Osteoblast (primary cell): ENCODE results near the gene BATF. TPM values are rescaled to one million over a fixed set of nuclear protein-coding genes. Genes with fewer than 3 reads are reported as not detected.

Source experiments
- DNase-seq: peaks from one replicate; pipeline ENCODE4 v3.0.0; 2011; ENCODE audit warnings: low spot score, mixed read lengths; ENCODE audit not compliant: insufficient read length; ENCODE audit errors: missing footprints
- H2AFZ ChIP-seq: 2 replicates; pipeline ENCODE4 v1.6.0; 2011; ENCODE audit warnings: mild to moderate bottlenecking, low read length
- H3K27ac ChIP-seq: 2 replicates; pipeline ENCODE4 v1.5.1; 2011; ENCODE audit warnings: mild to moderate bottlenecking, low read depth, low read length, moderate library complexity
- H3K27me3 ChIP-seq: 2 replicates; pipeline ENCODE4 v1.6.0; 2012; ENCODE audit warnings: mild to moderate bottlenecking, control low read depth, inconsistent platforms, low read length, moderate library complexity; ENCODE audit not compliant: insufficient read depth
- H3K36me3 ChIP-seq: 2 replicates; pipeline ENCODE4 v1.5.1; 2011; ENCODE audit warnings: mild to moderate bottlenecking, low read length, control low read depth, moderate library complexity; ENCODE audit not compliant: insufficient read depth
- H3K4me1 ChIP-seq: 2 replicates; pipeline ENCODE4 v1.5.1; 2011; ENCODE audit warnings: mild to moderate bottlenecking, low read length, control low read depth, moderate library complexity; ENCODE audit not compliant: insufficient read depth
- H3K4me2 ChIP-seq: 2 replicates; pipeline ENCODE4 v1.6.0; 2011; ENCODE audit warnings: mild to moderate bottlenecking, low read length; ENCODE audit not compliant: insufficient read depth
- H3K4me3 ChIP-seq: fragments of 200-600 bp; sonication (generic); 3 replicates; pipeline ENCODE4 v1.5.1; 2012; ENCODE audit warnings: mild to moderate bottlenecking, low read length, inconsistent platforms; ENCODE audit not compliant: insufficient read depth
- H3K79me2 ChIP-seq: 2 replicates; pipeline ENCODE4 v1.6.0; 2012; ENCODE audit warnings: mild to moderate bottlenecking, low read length, control low read depth, inconsistent platforms; ENCODE audit not compliant: insufficient read depth
- H3K9me3 ChIP-seq: 2 replicates; pipeline ENCODE4 v1.5.1; 2011; ENCODE audit warnings: low read depth, low read length, control low read depth
- H4K20me1 ChIP-seq: 2 replicates; pipeline ENCODE4 v1.6.0; 2012; ENCODE audit warnings: mild to moderate bottlenecking, low read length, control low read depth; ENCODE audit not compliant: insufficient read depth
- CTCF ChIP-seq: IDR thresholded peaks from 2 replicates; pipeline ENCODE4 v1.5.1; 2011; ENCODE audit warnings: mild to moderate bottlenecking, low read depth, low read length, moderate library complexity; ENCODE audit errors: extremely low read depth
- total RNA-seq: library from RNA; depleted of rRNA; stranded (reverse); fragments of >200 nt; gene quantifications from 2 replicates; pipeline ENCODE4 v1.2.3, GENCODE V29; 2012

The BATF gene
- total RNA-seq, 1 donor = 0.72 TPM

- no peak overlapping the region for H3K27ac ChIP-seq
- no peaks in the 10 kb centered on the region for H3K36me3 ChIP-seq
- TF ChIP-seq CTCF = no peak
- H3K4me3 ChIP-seq = no peak overlapping the region
- no peak overlapping the region for H2AFZ ChIP-seq
- DNase-seq = no peak
- no peaks in the 10 kb centered on the region for H4K20me1 ChIP-seq
- no peaks in the 10 kb centered on the region for H3K4me1 ChIP-seq
- H3K9me3 ChIP-seq = no peaks in the 10 kb centered on the region
- H3K4me2 ChIP-seq = no peak overlapping the region
- no peaks in the 10 kb centered on the region for H3K79me2 ChIP-seq
- H3K27me3 ChIP-seq = peaks cover 10% of the 10 kb centered on the region
Observed at GRCh38 chr14:75486318-75486717, 36.0 kb upstream of the BATF start.

- Histone ChIP-seq H3K79me2 (no peaks in the 10 kb centered on the region), H3K4me2 (no peak overlapping the region), H3K4me1 (no peaks in the 10 kb centered on the region), H3K27ac (no peak overlapping the region), H3K4me3 (no peak overlapping the region), H3K36me3 (no peaks in the 10 kb centered on the region), H2AFZ (no peak overlapping the region), H3K27me3 (peaks cover 10% of the 10 kb centered on the region), H3K9me3 (no peaks in the 10 kb centered on the region), H4K20me1 (no peaks in the 10 kb centered on the region)
- DNase-seq = no peak
- no peak for TF ChIP-seq CTCF
Observed at GRCh38 chr14:75487155-75487671, 35.1 kb upstream of the BATF start.

- no peaks in the 10 kb centered on the region for H3K4me1 ChIP-seq
- H4K20me1 ChIP-seq = no peaks in the 10 kb centered on the region
- no peak overlapping the region for H3K4me3 ChIP-seq
- no peaks in the 10 kb centered on the region for H3K9me3 ChIP-seq
- no peak overlapping the region for H3K4me2 ChIP-seq
- H3K27ac ChIP-seq = no peak overlapping the region
- peaks cover 10% of the 10 kb centered on the region for H3K27me3 ChIP-seq
- TF ChIP-seq CTCF = no peak
- peak overlapping the region; percentile 15 for H2AFZ ChIP-seq
- H3K36me3 ChIP-seq = no peaks in the 10 kb centered on the region
- DNase-seq = no peak
- no peaks in the 10 kb centered on the region for H3K79me2 ChIP-seq
Observed at GRCh38 chr14:75489480-75489837, 32.8 kb upstream of the BATF start.

- no peaks in the 10 kb centered on the region for H3K9me3 ChIP-seq
Observed at GRCh38 chr14:75491376-75491978, 30.8 kb upstream of the BATF start.

More at GRCh38 chr14:75491376-75491978, 30.8 kb upstream of the BATF start:
- no peak for TF ChIP-seq CTCF
- peaks cover 5% of the 10 kb centered on the region for H3K27me3 ChIP-seq
- no peaks in the 10 kb centered on the region for H3K36me3 ChIP-seq
- H3K4me3 ChIP-seq = no peak overlapping the region
- H3K4me1 ChIP-seq = no peaks in the 10 kb centered on the region
- no peaks in the 10 kb centered on the region for H3K79me2 ChIP-seq
- H4K20me1 ChIP-seq = no peaks in the 10 kb centered on the region
- no peak for DNase-seq
- H3K4me2 ChIP-seq = no peak overlapping the region
- H2AFZ ChIP-seq = peak overlapping the region; percentile 9
- H3K27ac ChIP-seq = no peak overlapping the region
